ENCODE measurements around the gene GCA.

Gene GCA

DNA sequence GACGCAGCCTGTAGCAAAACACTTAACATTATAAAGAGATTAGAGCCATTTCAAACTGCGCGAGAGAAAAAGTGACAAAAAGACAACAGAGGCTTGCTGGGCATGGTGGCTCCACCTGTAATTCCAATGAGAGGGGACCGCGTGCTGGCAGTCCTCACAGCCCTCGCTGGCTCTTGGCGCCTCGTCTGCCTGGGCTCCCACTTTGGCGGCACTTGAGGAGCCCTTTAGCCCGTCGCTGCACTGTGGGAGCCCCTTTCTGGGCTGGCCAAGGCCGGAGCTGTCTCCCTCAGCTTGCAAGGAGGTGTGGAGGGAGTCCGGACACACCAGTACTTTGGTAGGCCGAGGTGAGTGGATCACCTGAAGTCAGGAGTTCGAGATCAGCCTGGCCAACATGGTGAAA is 16.1 kb upstream of the GCA start:
- H3K9me3 ChIP-seq (ENCODE audit: insufficient read depth, low read length, severe bottlenecking), result no peaks in the 10 kb centered on the region
- H3K79me2 ChIP-seq (ENCODE audit: insufficient read depth, low read length), result no peaks in the 10 kb centered on the region
- no peak overlapping the region for H2AFZ ChIP-seq (ENCODE audit: low read depth, low read length)
- no peak overlapping the region for H3K27ac ChIP-seq (ENCODE audit: low read length)
- no peak overlapping the region for H3K9ac ChIP-seq (ENCODE audit: low read depth, low read length)
- no peaks in the 10 kb centered on the region for H3K4me1 ChIP-seq (ENCODE audit: insufficient read depth, low read length)
- H4K20me1 ChIP-seq (ENCODE audit: insufficient read depth, low read length), result no peaks in the 10 kb centered on the region
- no peak overlapping the region for H3K4me3 ChIP-seq (ENCODE audit: low read depth in 1 of 2, low read length in 2 of 2)
- TF ChIP-seq, protein P1, sequence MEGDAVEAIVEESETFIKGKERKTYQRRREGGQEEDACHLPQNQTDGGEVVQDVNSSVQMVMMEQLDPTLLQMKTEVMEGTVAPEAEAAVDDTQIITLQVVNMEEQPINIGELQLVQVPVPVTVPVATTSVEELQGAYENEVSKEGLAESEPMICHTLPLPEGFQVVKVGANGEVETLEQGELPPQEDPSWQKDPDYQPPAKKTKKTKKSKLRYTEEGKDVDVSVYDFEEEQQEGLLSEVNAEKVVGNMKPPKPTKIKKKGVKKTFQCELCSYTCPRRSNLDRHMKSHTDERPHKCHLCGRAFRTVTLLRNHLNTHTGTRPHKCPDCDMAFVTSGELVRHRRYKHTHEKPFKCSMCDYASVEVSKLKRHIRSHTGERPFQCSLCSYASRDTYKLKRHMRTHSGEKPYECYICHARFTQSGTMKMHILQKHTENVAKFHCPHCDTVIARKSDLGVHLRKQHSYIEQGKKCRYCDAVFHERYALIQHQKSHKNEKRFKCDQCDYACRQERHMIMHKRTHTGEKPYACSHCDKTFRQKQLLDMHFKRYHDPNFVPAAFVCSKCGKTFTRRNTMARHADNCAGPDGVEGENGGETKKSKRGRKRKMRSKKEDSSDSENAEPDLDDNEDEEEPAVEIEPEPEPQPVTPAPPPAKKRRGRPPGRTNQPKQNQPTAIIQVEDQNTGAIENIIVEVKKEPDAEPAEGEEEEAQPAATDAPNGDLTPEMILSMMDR (IDR thresholded peaks at IDR 0.05; ENCODE audit: borderline replicate concordance, extremely low read depth, low read length, poor library complexity, severe bottlenecking), result no peak
- TF ChIP-seq EZH2 (IDR thresholded peaks at IDR 0.05; ENCODE audit: borderline replicate concordance, low read depth, low read length, severe bottlenecking), result no peak
- H3K4me2 ChIP-seq (ENCODE audit: insufficient read depth, low read length), result no peak overlapping the region
- H3K36me3 ChIP-seq (ENCODE audit: insufficient read depth, low read length), result no peaks in the 10 kb centered on the region
- no peak for ATAC-seq (ENCODE audit: insufficient read depth, low read depth)
- no peak for DNase-seq
- H3K27me3 ChIP-seq (ENCODE audit: insufficient read depth, low read length, poor library complexity), result no peaks in the 10 kb centered on the region

GRCh38 chr2:162328424-162329157 is 15.3 kb upstream of the GCA start:
- Histone ChIP-seq H3K27me3 (ENCODE audit: insufficient read depth, low read length, poor library complexity) (no peaks in the 10 kb centered on the region), H4K20me1 (ENCODE audit: insufficient read depth, low read length) (no peaks in the 10 kb centered on the region), H3K9ac (ENCODE audit: low read depth, low read length) (no peak overlapping the region), H3K9me3 (ENCODE audit: insufficient read depth, low read length, severe bottlenecking) (no peaks in the 10 kb centered on the region), H3K27ac (ENCODE audit: low read length) (no peak overlapping the region), H3K36me3 (ENCODE audit: insufficient read depth, low read length) (no peaks in the 10 kb centered on the region), H3K4me2 (ENCODE audit: insufficient read depth, low read length) (no peak overlapping the region), H3K79me2 (ENCODE audit: insufficient read depth, low read length) (no peaks in the 10 kb centered on the region), H3K4me3 (ENCODE audit: low read depth in 1 of 2, low read length in 2 of 2) (no peak overlapping the region), H2AFZ (ENCODE audit: low read depth, low read length) (no peak overlapping the region), H3K4me1 (ENCODE audit: insufficient read depth, low read length) (no peaks in the 10 kb centered on the region)
- DNase-seq, result no peak
- ATAC-seq (ENCODE audit: insufficient read depth, low read depth), result peak; percentile 51; the same call in 1 of the 3 replicates
- TF ChIP-seq, protein P1 (IDR thresholded peaks at IDR 0.05; ENCODE audit: borderline replicate concordance, extremely low read depth, low read length, poor library complexity, severe bottlenecking), result no peak
- TF ChIP-seq EZH2 (IDR thresholded peaks at IDR 0.05; ENCODE audit: borderline replicate concordance, low read depth, low read length, severe bottlenecking), result no peak

- ATAC-seq (ENCODE audit: insufficient read depth, low read depth), result no peak
These were observed 13.1 kb upstream of the GCA start for GRCh38 chr2:162330881-162331280.

More at GRCh38 chr2:162330881-162331280, 13.1 kb upstream of the GCA start:
- no peak for DNase-seq
- no peak overlapping the region for H3K4me2 ChIP-seq (ENCODE audit: insufficient read depth, low read length)
- H3K36me3 ChIP-seq (ENCODE audit: insufficient read depth, low read length), result no peaks in the 10 kb centered on the region
- H3K4me3 ChIP-seq (ENCODE audit: low read depth in 1 of 2, low read length in 2 of 2), result no peak overlapping the region
- no peaks in the 10 kb centered on the region for H4K20me1 ChIP-seq (ENCODE audit: insufficient read depth, low read length)
- H3K79me2 ChIP-seq (ENCODE audit: insufficient read depth, low read length), result no peaks in the 10 kb centered on the region
- TF ChIP-seq, protein P1 (IDR thresholded peaks at IDR 0.05; ENCODE audit: borderline replicate concordance, extremely low read depth, low read length, poor library complexity, severe bottlenecking), result no peak
- no peak for TF ChIP-seq EZH2 (IDR thresholded peaks at IDR 0.05; ENCODE audit: borderline replicate concordance, low read depth, low read length, severe bottlenecking)
- H3K9ac ChIP-seq (ENCODE audit: low read depth, low read length), result no peak overlapping the region
- no peaks in the 10 kb centered on the region for H3K27me3 ChIP-seq (ENCODE audit: insufficient read depth, low read length, poor library complexity)
- H3K9me3 ChIP-seq (ENCODE audit: insufficient read depth, low read length, severe bottlenecking), result no peaks in the 10 kb centered on the region
- H3K27ac ChIP-seq (ENCODE audit: low read length), result no peak overlapping the region
- H2AFZ ChIP-seq (ENCODE audit: low read depth, low read length), result no peak overlapping the region
- no peaks in the 10 kb centered on the region for H3K4me1 ChIP-seq (ENCODE audit: insufficient read depth, low read length)
